Keratinocyte (primary cell): ENCODE measurements around the gene SLC39A3. TPM values are rescaled to one million over a fixed set of nuclear protein-coding genes. Genes with fewer than 3 reads are reported as not detected.

Source experiments
- DNase-seq: peaks from one replicate; pipeline ENCODE4 v3.0.0-alpha.2; 2011; ENCODE audit warnings: low read depth, missing footprints, low spot score
- FAIRE-seq: peaks from 2 replicates; lab custom pipeline; 2011; peaks lifted over from hg19 to GRCh38; lab: Jason Lieb, UNC
- H2AFZ ChIP-seq: 2 replicates; pipeline ENCODE4 v1.6.0; 2012; ENCODE audit warnings: low read length, control low read depth, inconsistent platforms; ENCODE audit not compliant: control insufficient read depth
- H3K27ac ChIP-seq: 2 replicates; pipeline ENCODE4 v1.5.1; 2011; ENCODE audit warnings: low read length; ENCODE audit not compliant: control insufficient read depth, insufficient read depth
- H3K27me3 ChIP-seq: 3 replicates; pipeline ENCODE4 v1.6.0; 2011; ENCODE audit warnings: low read length; ENCODE audit not compliant: control insufficient read depth, insufficient read depth; ENCODE audit errors: extremely low read depth
- H3K36me3 ChIP-seq, 2 experiments: 2 replicates in 1 of 2; 3 replicates in 1 of 2; pipeline ENCODE4 v1.5.1; 2011; ENCODE audit warnings: low read length in 2 of 2, mild to moderate bottlenecking in 1 of 2; ENCODE audit not compliant: control insufficient read depth in 2 of 2, insufficient read depth in 2 of 2; ENCODE audit errors: extremely low read depth in 1 of 2
- H3K4me1 ChIP-seq: 3 replicates; pipeline ENCODE4 v1.5.1; 2011; ENCODE audit warnings: low read length; ENCODE audit not compliant: control insufficient read depth, insufficient read depth; ENCODE audit errors: extremely low read depth
- H3K4me2 ChIP-seq: 3 replicates; pipeline ENCODE4 v1.6.0; 2011; ENCODE audit warnings: low read depth, low read length; ENCODE audit not compliant: control insufficient read depth, insufficient read depth; ENCODE audit errors: extremely low read depth
- H3K4me3 ChIP-seq, 3 experiments: fragments of 200-600 bp in 1 of 3; sonication (generic) in 1 of 3; 2 replicates in 2 of 3; 3 replicates in 1 of 3; pipeline ENCODE4 v1.5.1; 2011 to 2016; ENCODE audit warnings: low read length in 3 of 3, mild to moderate bottlenecking in 3 of 3, control low read depth in 2 of 3, inconsistent platforms in 1 of 3, low read depth in 1 of 3, mixed read lengths in 1 of 3, mixed run types in 1 of 3, moderate library complexity in 1 of 3; ENCODE audit not compliant: control insufficient read depth in 2 of 3, insufficient read depth in 2 of 3; ENCODE audit errors: extremely low read depth in 1 of 3
- H3K79me2 ChIP-seq: 2 replicates; pipeline ENCODE4 v1.6.0; 2012; ENCODE audit warnings: low read length; ENCODE audit not compliant: control insufficient read depth, insufficient read depth
- H3K9ac ChIP-seq: 3 replicates; pipeline ENCODE4 v1.6.0; 2011; ENCODE audit warnings: low read length; ENCODE audit not compliant: control insufficient read depth, insufficient read depth; ENCODE audit errors: extremely low read depth
- H3K9me1 ChIP-seq: 3 replicates; pipeline ENCODE4 v1.6.0; 2011; ENCODE audit warnings: low read length; ENCODE audit not compliant: control insufficient read depth, insufficient read depth; ENCODE audit errors: extremely low read depth
- H3K9me3 ChIP-seq: 2 replicates; pipeline ENCODE4 v1.5.1; 2012; ENCODE audit warnings: low read depth, low read length; ENCODE audit not compliant: control insufficient read depth
- H4K20me1 ChIP-seq: 3 replicates; pipeline ENCODE4 v1.6.0; 2011; ENCODE audit warnings: low read length; ENCODE audit not compliant: control insufficient read depth, insufficient read depth; ENCODE audit errors: extremely low read depth
- CTCF ChIP-seq, 3 experiments: IDR thresholded peaks in 1 of 3; conservative IDR thresholded peaks in 1 of 3; optimal IDR thresholded peaks in 1 of 3; 2 replicates in 2 of 3; 3 replicates in 1 of 3; pipeline versions ENCODE3 to v1.5.1; 2011; ENCODE audit warnings: low read length in 3 of 3, mild to moderate bottlenecking in 3 of 3, moderate library complexity in 2 of 3, control low read depth in 1 of 3, inconsistent platforms in 1 of 3; ENCODE audit not compliant: insufficient read depth in 2 of 3; ENCODE audit errors: extremely low read depth in 1 of 3
- EZH2 ChIP-seq: IDR thresholded peaks from one replicate; pipeline ENCODE4 v1.6.1; 2012; ENCODE audit warnings: inconsistent platforms, mild to moderate bottlenecking, low read length, moderate library complexity
- dilution Hi-C: fragments of 300-500 bp; cut with MboI; formaldehyde crosslinking; loops from one replicate; pipeline ENCODE4 v1.7.0; 2020; ENCODE audit warnings: low sequenced_read_pairs; ENCODE audit not compliant: extremely low pct_ligation_motif_present
- polyA plus RNA-seq, 5 experiments: library from polyadenylated mRNA; depleted of rRNA in 3 of 5; stranded (reverse) in 3 of 5; stranded (forward) in 1 of 5; unstranded in 1 of 5; fragments of >200 nt; gene quantifications; 1 replicate in 1 of 5; 2 replicates in 3 of 5; 3 replicates in 1 of 5; pipeline versions ENCODE4 v1.2.1 to v1.2.3, GENCODE V29; 2011 to 2012; ENCODE audit warnings: missing spikeins in 2 of 5, low read depth in 1 of 5, low replicate concordance in 1 of 5

Gene SLC39A3
- polyA plus RNA-seq, 1 donor (not counting 4 experiments of a cell fraction or from before 2014, with no cell fraction given): 26.2 TPM

- no peaks in the 10 kb centered on the region for H3K79me2 ChIP-seq
- no peak overlapping the region for H2AFZ ChIP-seq
- no peaks in the 10 kb centered on the region for H3K36me3 ChIP-seq
- no peak overlapping the region for H3K27ac ChIP-seq
- FAIRE-seq: no peak
- TF ChIP-seq EZH2: no peak
- dilution Hi-C loops: no loop called here
- peaks cover 15% of the 10 kb centered on the region for H3K4me1 ChIP-seq
- H3K4me3 ChIP-seq: no peak overlapping the region
- H3K9me3 ChIP-seq: no peaks in the 10 kb centered on the region
- H3K27me3 ChIP-seq: peaks cover 33% of the 10 kb centered on the region
- no peaks in the 10 kb centered on the region for H3K9me1 ChIP-seq
- H4K20me1 ChIP-seq: peaks cover 5% of the 10 kb centered on the region
- no peak for DNase-seq
- H3K4me2 ChIP-seq: peak overlapping the region; percentile 32
- H3K9ac ChIP-seq: no peak overlapping the region
Observed at GRCh38 chr19:2726160-2726855, 13.5 kb downstream of the SLC39A3 start.

GRCh38 chr19:2724148-2724557 is 15.7 kb downstream of the SLC39A3 start:
- FAIRE-seq (no peak), DNase-seq (no peak)
- dilution Hi-C loops: no loop called here
- TF ChIP-seq EZH2 (no peak), CTCF (optimal IDR thresholded peaks at IDR 0.05 in 1 of 3, IDR thresholded peaks at IDR 0.05 in 1 of 3, conservative IDR thresholded peaks at IDR 0.05 in 1 of 3; ENCODE audit: extremely low read depth in 1 of 3, insufficient read depth in 2 of 3, low read length in 3 of 3) (no peak)
- peaks cover 5% of the 10 kb centered on the region for H4K20me1 ChIP-seq
- peaks cover 44% of the 10 kb centered on the region for H3K27me3 ChIP-seq
- no peaks in the 10 kb centered on the region for H3K9me3 ChIP-seq
- no peak overlapping the region for H3K9ac ChIP-seq
- H3K79me2 ChIP-seq: no peaks in the 10 kb centered on the region
- H3K27ac ChIP-seq: no peak overlapping the region
- H3K4me3 ChIP-seq: no peak overlapping the region
- H3K4me1 ChIP-seq: peaks cover 15% of the 10 kb centered on the region
- H2AFZ ChIP-seq: no peak overlapping the region
- no peaks in the 10 kb centered on the region for H3K9me1 ChIP-seq
- no peaks in the 10 kb centered on the region for H3K36me3 ChIP-seq
- H3K4me2 ChIP-seq: no peak overlapping the region

- Histone ChIP-seq H3K9ac (no peak overlapping the region), H3K27me3 (peaks cover 44% of the 10 kb centered on the region), H3K27ac (no peak overlapping the region), H3K4me2 (no peak overlapping the region), H2AFZ (no peak overlapping the region), H3K9me1 (no peaks in the 10 kb centered on the region), H3K36me3 (no peaks in the 10 kb centered on the region), H3K4me1 (peaks cover 15% of the 10 kb centered on the region), H3K79me2 (no peaks in the 10 kb centered on the region), H3K9me3 (no peaks in the 10 kb centered on the region), H3K4me3 (no peak overlapping the region), H4K20me1 (peaks cover 5% of the 10 kb centered on the region)
- dilution Hi-C loops: no loop called here
- no peak for FAIRE-seq
- TF ChIP-seq CTCF (optimal IDR thresholded peaks at IDR 0.05 in 1 of 3, IDR thresholded peaks at IDR 0.05 in 1 of 3, conservative IDR thresholded peaks at IDR 0.05 in 1 of 3; ENCODE audit: extremely low read depth in 1 of 3, insufficient read depth in 2 of 3, low read length in 3 of 3) (no peak), EZH2 (no peak)
- DNase-seq: no peak
Observed at GRCh38 chr19:2723747-2724146, 16.1 kb downstream of the SLC39A3 start.
